Loucy (cell line): ENCODE data around the gene NOXO1.
A peak's percentile ranks its signal among the peaks of the same experiment; 100 is the strongest.

Experiments used
- H2AFZ ChIP-seq: fragments of 200-600 bp; sonication (generic); 2 replicates; pipeline ENCODE4 v1.6.0; 2016; ENCODE audit warnings: antibody characterized with exemption, mild to moderate bottlenecking, low read length, moderate library complexity
- H3F3A ChIP-seq: fragments of 200-600 bp; 2 replicates; pipeline ENCODE4 v1.6.0; 2016; ENCODE audit warnings: antibody characterized with exemption, low read depth, mild to moderate bottlenecking
- H3K27me3 ChIP-seq: fragments of 200-600 bp; sonication (generic); 2 replicates; pipeline ENCODE4 v1.6.1; 2014; ENCODE audit warnings: low read length, mild to moderate bottlenecking; ENCODE audit not compliant: insufficient read depth, poor library complexity, severe bottlenecking
- H3K36me3 ChIP-seq: fragments of 200-600 bp; sonication (generic); 2 replicates; pipeline ENCODE4 v1.6.1; 2016; ENCODE audit warnings: low read length; ENCODE audit not compliant: insufficient read depth
- H3K4me1 ChIP-seq: fragments of 200-600 bp; sonication (generic); 2 replicates; pipeline ENCODE4 v1.5.1; 2014; ENCODE audit warnings: low read length, mild to moderate bottlenecking; ENCODE audit not compliant: insufficient read depth, poor library complexity, severe bottlenecking
- H3K4me2 ChIP-seq: fragments of 200-600 bp; sonication (generic); 2 replicates; pipeline ENCODE4 v1.6.0; 2014; ENCODE audit warnings: antibody characterized with exemption, low read length, low read depth, mild to moderate bottlenecking; ENCODE audit not compliant: poor library complexity, severe bottlenecking
- H3K4me3 ChIP-seq: fragments of 200-600 bp; sonication (generic); 2 replicates; pipeline ENCODE4 v1.5.1; 2014; ENCODE audit warnings: low read length, mild to moderate bottlenecking, mixed read lengths; ENCODE audit not compliant: poor library complexity, severe bottlenecking
- H3K79me2 ChIP-seq: fragments of 200-600 bp; sonication (generic); 2 replicates; pipeline ENCODE4 v1.6.1; 2014; ENCODE audit warnings: low read length; ENCODE audit not compliant: insufficient read depth
- H3K9ac ChIP-seq: fragments of 200-600 bp; sonication (generic); 2 replicates; pipeline ENCODE4 v1.6.0; 2014; ENCODE audit warnings: mild to moderate bottlenecking, low read depth, low read length, moderate library complexity; ENCODE audit not compliant: poor library complexity, severe bottlenecking
- H3K9me2 ChIP-seq: fragments of 200-600 bp; sonication (generic); replicated peaks from 2 replicates; pipeline ENCODE4 v1.6.1; 2016; ENCODE audit warnings: low read depth, low read length, mixed read lengths
- H3K9me3 ChIP-seq: fragments of 200-600 bp; sonication (generic); 2 replicates; pipeline ENCODE4 v1.6.1; 2014; ENCODE audit warnings: mild to moderate bottlenecking, antibody characterized with exemption, low read length, low read depth; ENCODE audit not compliant: insufficient read depth
- H4K20me1 ChIP-seq: fragments of 200-600 bp; sonication (generic); 2 replicates; pipeline ENCODE4 v1.6.0; 2014; ENCODE audit warnings: antibody characterized with exemption, low read length, mild to moderate bottlenecking; ENCODE audit not compliant: insufficient read depth, poor library complexity, severe bottlenecking
- CTCF ChIP-seq: fragments of 200-600 bp; sonication (generic); conservative IDR thresholded peaks from 2 replicates; pipeline ENCODE4 v1.5.1; 2014; ENCODE audit warnings: mild to moderate bottlenecking, antibody characterized with exemption, low read length
- EZH2phosphoT487 ChIP-seq: fragments of 200-600 bp; IDR thresholded peaks from 2 replicates; pipeline ENCODE4 v1.6.1; 2018; ENCODE audit warnings: antibody characterized with exemption, mild to moderate bottlenecking, moderate library complexity, borderline replicate concordance

The NOXO1 gene

GRCh38 chr16:1961651-1962067 is 19.6 kb downstream of the NOXO1 start:
- Histone ChIP-seq H3K27me3 (peaks cover 9% of the 10 kb centered on the region), H4K20me1 (peaks cover 28% of the 10 kb centered on the region), H3K9ac (no peak overlapping the region), H3K36me3 (peaks cover 16% of the 10 kb centered on the region; the same call in 1 of the 2 replicates), H3K79me2 (peaks cover 54% of the 10 kb centered on the region), H3K9me3 (no peaks in the 10 kb centered on the region), H3K4me3 (no peak overlapping the region), H3K9me2 (no peaks in the 10 kb centered on the region), H3F3A (peaks cover 9% of the 10 kb centered on the region; the same call in 1 of the 2 replicates), H3K4me2 (no peak overlapping the region), H2AFZ (no peak overlapping the region), H3K4me1 (peaks cover 6% of the 10 kb centered on the region)
- TF ChIP-seq EZH2phosphoT487 (no peak), CTCF (no peak)

GRCh38 chr16:1960665-1961630 is 20.3 kb downstream of the NOXO1 start:
- H3K79me2 ChIP-seq: peaks cover 52% of the 10 kb centered on the region
- no peak for TF ChIP-seq EZH2phosphoT487
- TF ChIP-seq CTCF: no peak

GRCh38 chr16:1959269-1960039 is 21.8 kb downstream of the NOXO1 start, which contains the start of gene NDUFB10:
Gene NDUFB10 (plus strand): TSS chr16:1959538. CDS start chr16:1959625, 87 bp downstream.
- peaks cover 6% of the 10 kb centered on the region for H3K4me1 ChIP-seq
- peaks cover 40% of the 10 kb centered on the region for H3K79me2 ChIP-seq
- peak within 1 kb of the TSS; percentile 92 for H2AFZ ChIP-seq
- peaks cover 6% of the 10 kb centered on the region for H3K27me3 ChIP-seq
- H3K9me2 ChIP-seq: no peaks in the 10 kb centered on the region
- peaks cover 16% of the 10 kb centered on the region; the same call in 1 of the 2 replicates for H3K36me3 ChIP-seq
- peaks cover 9% of the 10 kb centered on the region; the same call in 1 of the 2 replicates for H3F3A ChIP-seq
- peak within 1 kb of the TSS; percentile 70 for H3K4me2 ChIP-seq
- TF ChIP-seq CTCF (peak; percentile 56), EZH2phosphoT487 (no peak)
- peak within 1 kb of the TSS; percentile 85 for H3K9ac ChIP-seq
- H3K4me3 ChIP-seq: peak within 1 kb of the TSS; percentile 84
- H3K9me3 ChIP-seq: no peaks in the 10 kb centered on the region
- H4K20me1 ChIP-seq: peaks cover 28% of the 10 kb centered on the region

More at GRCh38 chr16:1960665-1961630, 20.3 kb downstream of the NOXO1 start:
- Histone ChIP-seq H3K9me3 (no peaks in the 10 kb centered on the region), H3K27me3 (peaks cover 9% of the 10 kb centered on the region), H3K36me3 (peaks cover 16% of the 10 kb centered on the region; the same call in 1 of the 2 replicates), H3K4me3 (peak overlapping the region; percentile 84), H2AFZ (no peak overlapping the region), H3K4me2 (peak overlapping the region; percentile 70), H4K20me1 (peaks cover 28% of the 10 kb centered on the region), H3K9ac (peak overlapping the region; percentile 85), H3K4me1 (peaks cover 6% of the 10 kb centered on the region), H3K9me2 (no peaks in the 10 kb centered on the region), H3F3A (peaks cover 9% of the 10 kb centered on the region; the same call in 1 of the 2 replicates)
